Ascending aorta (tissue), 2 donors: Measurements from ENCODE around the gene TCEA2. TPM values are rescaled to one million over a fixed set of nuclear protein-coding genes. Genes with fewer than 3 reads are reported as not detected.
A peak's percentile ranks its signal among the peaks of the same experiment; 100 is the strongest.

Source experiments
- DNase-seq, 2 donors: peaks; one replicate each; pipeline ENCODE4 v3.0.0-alpha.2; 2019; ENCODE audit warnings: low spot score in 2 of 2
- H3K27ac ChIP-seq, 2 donors: fragments of 200-600 bp; sonication (generic); one replicate each; pipeline ENCODE4 v1.5.1; 2016 to 2017; ENCODE audit warnings: mild to moderate bottlenecking in 1 of 2
- H3K27me3 ChIP-seq: fragments of 200-600 bp; sonication (generic); one replicate; pipeline ENCODE4 v1.5.1; 2017
- H3K36me3 ChIP-seq, 2 donors: fragments of 200-600 bp; sonication (generic); one replicate each; pipeline ENCODE4 v1.5.1; 2016
- H3K4me1 ChIP-seq, 2 donors: fragments of 200-600 bp; sonication (generic); one replicate each; pipeline ENCODE4 v1.5.1; 2016 to 2017; ENCODE audit warnings: mild to moderate bottlenecking in 1 of 2
- H3K4me3 ChIP-seq, 2 donors: fragments of 200-600 bp; sonication (generic); one replicate each; pipeline ENCODE4 v1.5.1; 2016 to 2017; ENCODE audit warnings: mild to moderate bottlenecking in 1 of 2
- H3K9me3 ChIP-seq, 2 donors: fragments of 200-600 bp; sonication (generic); one replicate each; pipeline ENCODE4 v1.5.1; 2016
- CTCF ChIP-seq, 3 experiments: fragments of 200-600 bp in 2 of 3; fragments of 450-650 bp in 1 of 3; sonication (generic) in 2 of 3; IDR thresholded peaks; one replicate each; pipeline ENCODE4 v1.5.1; 2016 to 2019; ENCODE audit warnings: antibody characterized with exemption in 3 of 3, mild to moderate bottlenecking in 1 of 3, moderate library complexity in 1 of 3
- intact Hi-C: fragments of 100-400 bp; cut with DNase I; formaldehyde crosslinking; loops from one replicate; pipeline ENCODE4 v1.15.1; 2023
- total RNA-seq: library from RNA; depleted of rRNA; stranded (reverse); fragments of >200 nt; gene quantifications from one replicate; pipeline ENCODE4 v1.1.0, GENCODE V29; 2016

Gene TCEA2
- total RNA-seq, 1 donor from 2014 or later, result 61.4 TPM

DNA sequence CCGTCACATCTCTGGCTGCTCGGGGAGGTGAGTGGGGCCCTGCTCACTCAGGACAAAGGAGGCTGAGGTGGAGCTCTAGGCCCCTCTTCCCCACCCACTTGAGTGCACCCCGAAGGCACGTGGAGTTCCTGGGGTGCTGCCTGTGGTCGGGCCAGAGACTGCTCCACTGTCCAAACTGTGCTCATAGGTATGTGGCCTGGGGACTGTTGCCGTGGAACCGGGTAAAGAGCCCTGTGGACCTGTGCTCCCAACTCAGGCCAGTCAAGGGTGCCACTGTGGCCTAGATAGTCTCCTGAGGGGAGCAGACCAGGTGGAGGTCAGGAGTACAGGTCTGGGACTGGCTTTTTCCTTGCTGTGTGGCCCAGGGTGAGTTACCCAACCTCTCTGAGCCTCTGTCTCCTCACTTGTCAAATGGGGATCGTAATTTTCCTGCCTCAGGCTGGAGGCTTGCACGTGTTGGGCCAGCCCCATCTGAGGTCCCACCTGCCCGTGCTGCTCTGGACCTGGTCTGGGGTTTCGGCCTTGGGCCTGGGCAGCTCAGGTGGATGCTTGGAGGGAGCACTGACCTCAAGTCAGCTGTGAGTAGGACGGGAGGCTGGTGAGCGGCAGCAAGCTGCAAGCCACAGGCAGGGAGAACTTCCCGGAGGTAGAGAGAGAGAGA lies 56.8 kb downstream of the TCEA2 start:
- peak in 1 of 2 donors; percentile 60 for DNase-seq
- Histone ChIP-seq H3K9me3 (no peaks in the 10 kb centered on the region), H3K27ac (no peak overlapping the region), H3K4me3 (peak overlapping the region in 1 of 2 donors; percentile 22), H3K27me3 (peaks cover 6% of the 10 kb centered on the region), H3K4me1 (no peaks in the 10 kb centered on the region), H3K36me3 (no peaks in the 10 kb centered on the region)
- no peak for TF ChIP-seq CTCF (IDR thresholded peaks at IDR 0.05)
- intact Hi-C loops, result loop anchor here (1.0 to 5.0 kb wide), 2 partner anchors 38 to 81 kb away; partner anchors contain the start of genes LKAAEAR1 and OPRL1

DNA sequence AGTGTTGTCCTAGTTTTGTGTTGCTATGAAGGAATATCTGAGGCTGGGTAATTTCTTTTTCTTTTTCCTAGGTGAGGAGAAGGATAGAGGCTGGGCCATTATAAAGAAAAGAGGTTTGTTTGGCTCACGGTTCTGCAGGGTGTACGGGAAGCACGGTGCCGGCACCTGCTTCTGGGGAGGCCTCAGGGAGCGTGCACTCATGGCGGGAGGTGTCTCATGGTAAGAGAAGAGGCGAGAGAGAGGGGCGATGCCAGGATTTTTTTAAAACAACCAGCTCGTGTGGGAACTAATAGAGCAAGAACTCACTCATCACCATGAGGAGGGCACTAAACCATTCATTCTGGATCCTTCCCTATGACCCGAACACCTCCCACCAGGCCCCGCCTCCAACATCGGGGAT lies 58.6 kb downstream of the TCEA2 start:
- Histone ChIP-seq H3K9me3 (no peaks in the 10 kb centered on the region), H3K36me3 (no peaks in the 10 kb centered on the region), H3K27ac (no peak overlapping the region), H3K4me3 (no peak overlapping the region), H3K4me1 (no peaks in the 10 kb centered on the region), H3K27me3 (peaks cover 6% of the 10 kb centered on the region)
- intact Hi-C loops, result loop anchor here (5.0 kb wide), 1 partner anchor 39 kb away; the partner anchor contains the start of genes LKAAEAR1 and OPRL1
- TF ChIP-seq CTCF (IDR thresholded peaks at IDR 0.05), result no peak
- DNase-seq, result peak in 1 of 2 donors; percentile 34

Other genes starting within 250 kb of the TCEA2 start
- 39.5 TPM for gene ZBTB46, start 231.9 kb upstream of the TCEA2 start, total RNA-seq
- not detected for gene ABHD16B, start 201.7 kb upstream of the TCEA2 start, total RNA-seq
- gene TPD52L2, start 197.9 kb upstream of the TCEA2 start, total RNA-seq, result 161 TPM
- gene DNAJC5, start 168.1 kb upstream of the TCEA2 start, total RNA-seq, result 42.9 TPM
- gene UCKL1, start 106.8 kb upstream of the TCEA2 start, total RNA-seq, result 95.4 TPM
- 17.5 TPM for gene ZNF512B, start 93.3 kb upstream of the TCEA2 start, total RNA-seq
- not detected for gene SAMD10, start 83.6 kb upstream of the TCEA2 start, total RNA-seq
- 33.5 TPM for gene PRPF6, start 82.1 kb upstream of the TCEA2 start, total RNA-seq
- not detected for gene C20orf204, start 27.0 kb upstream of the TCEA2 start, total RNA-seq
- gene SOX18, start 13.6 kb upstream of the TCEA2 start, total RNA-seq, result 244 TPM
- 109 TPM for gene RGS19, start 16.3 kb downstream of the TCEA2 start, total RNA-seq
- 0.21 TPM for gene OPRL1, start 16.9 kb downstream of the TCEA2 start, total RNA-seq
- gene LKAAEAR1, start 21.2 kb downstream of the TCEA2 start, total RNA-seq, result not detected
- gene NPBWR2, start 44.4 kb downstream of the TCEA2 start, total RNA-seq, result not detected
- gene MYT1, start 101.3 kb downstream of the TCEA2 start, total RNA-seq, result not detected
- gene PCMTD2, start 192.6 kb downstream of the TCEA2 start, total RNA-seq, result 30.3 TPM